ENCODE results near the gene MRPL4.
A peak's percentile ranks its signal among the peaks of the same experiment; 100 is the strongest.

The MRPL4 gene

DNA sequence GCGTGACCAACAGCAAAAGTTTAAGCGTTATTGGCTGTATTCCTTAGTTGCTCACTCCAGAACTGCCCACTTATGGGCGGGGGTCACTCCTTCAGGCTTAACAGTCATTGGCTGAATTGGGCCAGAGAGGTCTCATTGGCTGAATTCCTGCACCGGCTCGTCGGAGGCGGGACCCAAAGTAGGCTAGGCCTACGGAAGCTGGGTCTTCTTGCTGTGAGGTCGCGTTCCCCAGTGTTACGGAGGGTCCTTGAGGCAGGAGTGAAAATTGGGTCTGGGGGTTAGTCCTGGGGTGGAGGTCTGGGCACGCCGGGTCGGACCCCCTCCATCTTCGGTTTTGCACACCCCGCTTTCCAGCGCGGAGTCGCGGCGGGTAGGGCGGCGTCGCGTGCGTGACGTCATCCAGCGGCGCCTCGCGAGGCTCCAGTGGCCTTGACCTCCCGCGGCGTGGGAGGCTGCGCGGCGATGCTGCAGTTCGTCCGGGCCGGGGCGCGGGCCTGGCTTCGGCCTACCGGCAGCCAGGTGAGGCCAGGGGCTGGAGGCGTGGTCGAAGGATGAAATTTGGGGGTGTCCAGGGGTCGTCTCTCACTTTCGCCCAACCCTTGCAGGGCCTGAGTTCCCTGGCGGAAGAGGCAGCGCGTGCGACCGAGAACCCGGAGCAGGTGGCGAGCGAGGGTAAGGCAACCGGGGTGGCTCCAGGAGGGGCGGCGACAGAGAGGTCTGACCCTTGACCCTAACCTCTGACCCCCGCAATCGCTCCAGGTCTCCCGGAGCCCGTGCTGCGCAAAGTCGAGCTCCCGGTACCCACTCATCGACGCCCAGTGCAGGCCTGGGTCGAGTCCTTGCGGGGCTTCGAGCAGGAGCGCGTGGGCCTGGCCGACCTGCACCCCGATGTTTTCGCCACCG, at the start of gene MRPL4:
MRPL4 (plus strand) TSS at position 423 of the 903 bp plus-strand sequence; CDS start at position 463, 40 bp downstream.
- DNase-seq, result peak; percentile 96 to 99

DNA sequence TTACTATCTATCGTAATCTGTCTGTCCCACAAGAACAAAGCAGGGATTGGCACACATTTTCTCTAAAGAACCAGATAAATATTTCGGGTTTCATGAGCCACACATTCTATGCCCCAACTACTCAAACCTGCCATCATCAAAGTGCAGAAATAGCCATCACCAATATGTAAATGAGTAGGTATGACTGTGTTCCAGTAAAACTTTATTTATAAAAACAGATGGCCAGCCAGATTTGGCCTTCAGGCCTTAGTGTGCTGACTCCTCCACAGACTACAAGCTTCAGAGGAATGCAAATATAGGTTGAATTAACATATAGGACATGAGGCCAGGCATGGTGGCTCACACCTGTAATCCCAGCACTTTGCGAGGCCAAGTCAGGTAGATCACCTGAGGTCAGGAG, 48.3 kb upstream of the MRPL4 start:
- no peak for DNase-seq

DNA sequence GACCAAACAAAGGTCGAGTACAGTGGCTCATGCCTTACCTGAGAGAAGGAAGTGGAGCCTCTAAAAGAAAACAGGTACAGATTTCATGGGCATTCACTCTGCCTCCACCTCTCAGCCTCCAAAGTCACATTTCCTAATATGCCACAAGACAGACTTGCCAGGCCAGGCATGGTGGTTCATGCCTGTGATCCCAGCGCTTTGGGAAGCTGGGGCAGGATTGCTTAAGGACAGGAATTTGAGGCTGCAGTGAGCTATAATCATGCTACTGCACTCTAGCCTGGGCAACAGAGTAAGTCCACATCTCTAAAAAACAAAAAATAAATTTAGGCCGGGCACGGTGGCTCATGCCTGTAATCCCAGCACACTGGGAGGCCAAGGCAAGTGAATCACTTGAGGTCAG, 46.4 kb upstream of the MRPL4 start:
- DNase-seq, result no peak

DNA sequence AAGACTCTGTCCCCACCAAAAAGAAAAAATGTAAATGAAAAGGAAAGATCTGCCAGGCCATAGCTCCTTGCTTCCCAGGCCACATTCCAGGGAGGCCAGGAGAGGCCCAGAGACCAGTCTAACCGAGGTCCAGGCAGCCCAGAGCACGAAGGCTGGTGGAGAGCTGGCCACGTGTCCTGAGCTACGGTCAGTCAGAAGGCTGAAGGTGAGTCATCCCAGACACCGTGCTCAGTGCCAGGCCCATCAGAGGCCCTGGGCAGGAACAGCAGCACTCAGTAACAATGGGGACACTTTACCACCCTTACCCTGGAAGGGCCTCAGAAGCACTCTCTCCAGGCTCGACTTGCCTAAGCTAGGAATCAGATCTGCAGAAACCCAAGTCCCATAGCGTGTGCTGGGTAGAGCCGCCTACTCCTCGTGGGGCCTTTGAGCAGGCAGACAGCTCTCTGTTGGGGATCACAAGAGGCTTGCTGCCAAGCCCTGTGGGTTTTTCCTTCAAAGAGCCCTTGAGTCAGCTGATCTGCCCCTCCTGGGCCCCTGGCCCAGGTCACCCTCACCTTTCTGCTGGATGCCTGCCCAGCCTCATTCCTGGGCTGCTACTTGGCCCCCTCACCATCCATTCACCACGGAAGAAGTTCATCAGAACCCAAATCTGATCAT, 45.7 kb upstream of the MRPL4 start:
- no peak for DNase-seq

DNA sequence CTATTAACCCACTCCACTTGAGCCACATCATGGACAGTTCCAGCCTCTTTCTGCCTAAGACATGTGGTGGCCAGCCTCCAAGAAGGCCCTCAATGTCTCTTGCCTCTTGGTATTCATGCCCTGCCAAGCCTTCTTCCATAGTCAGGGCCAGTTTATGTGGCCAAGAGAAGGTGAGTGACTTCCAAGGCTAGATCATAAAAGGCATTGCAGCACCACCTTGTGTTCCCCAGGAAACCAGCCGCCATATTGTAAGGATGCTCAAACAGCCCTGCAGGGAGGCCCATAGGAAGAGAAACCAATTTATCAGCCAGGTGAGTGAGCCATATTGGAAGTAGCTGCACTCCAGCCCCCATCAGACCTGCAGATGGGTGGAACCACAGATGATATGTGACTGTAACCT, 45.0 kb upstream of the MRPL4 start:
- DNase-seq, result no peak

DNA sequence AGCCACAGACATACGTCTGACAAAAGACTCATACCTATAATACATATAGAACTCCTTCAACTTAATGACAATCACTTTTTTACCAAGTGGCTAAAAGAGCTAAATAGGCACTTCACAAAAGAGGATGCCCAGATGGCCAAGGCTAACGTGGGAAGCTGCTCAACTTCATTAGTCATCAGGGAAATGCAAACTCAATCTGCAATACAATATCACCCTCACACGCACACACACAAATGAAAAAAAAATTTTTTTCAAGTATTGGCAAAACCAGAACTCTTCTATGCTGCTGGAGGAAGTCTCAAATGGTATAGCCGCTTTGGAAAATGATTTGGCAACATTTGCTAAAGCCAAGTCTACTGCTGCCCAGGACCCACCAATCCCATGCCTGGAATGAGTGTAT, 42.7 kb upstream of the MRPL4 start:
- DNase-seq, result no peak

DNA sequence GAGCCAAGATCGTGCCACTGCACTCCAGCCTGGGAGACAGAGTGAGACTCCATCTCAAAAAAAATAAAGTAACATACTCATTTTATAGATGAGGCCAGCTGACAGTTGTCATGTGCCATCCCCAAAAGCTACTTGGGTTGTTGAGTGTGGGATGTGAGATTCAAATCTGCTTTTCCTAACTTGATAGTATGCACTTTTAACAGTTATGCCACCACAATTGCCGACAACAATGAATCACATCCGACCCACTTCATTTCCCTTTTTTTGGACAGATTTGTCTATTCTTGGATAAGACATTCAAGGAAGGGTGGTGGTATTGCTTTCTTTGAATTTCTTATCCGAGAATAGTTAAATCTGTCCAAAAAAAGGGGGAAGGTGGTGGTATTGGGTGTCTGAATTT, 41.0 kb upstream of the MRPL4 start:
- no peak for DNase-seq

DNA sequence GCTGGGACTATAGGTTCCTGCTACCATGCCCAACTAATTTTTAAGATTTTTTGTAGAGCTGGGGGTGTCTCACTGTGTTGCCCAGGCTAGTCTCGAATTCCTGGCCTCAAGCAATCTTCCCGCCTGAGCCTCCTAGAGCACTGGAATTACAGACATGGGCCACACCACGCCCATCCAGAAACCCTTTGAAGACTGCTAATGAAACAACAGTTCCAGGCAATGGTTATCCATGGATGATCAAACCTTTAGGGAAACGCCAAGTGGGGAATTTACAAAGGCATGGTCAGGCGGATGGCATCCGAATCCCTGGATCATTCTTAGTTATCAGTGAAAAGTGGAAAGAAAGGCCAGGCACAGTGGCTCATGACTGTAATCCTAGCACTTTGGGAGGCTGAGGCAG, 40.3 kb upstream of the MRPL4 start:
- DNase-seq, result no peak

DNA sequence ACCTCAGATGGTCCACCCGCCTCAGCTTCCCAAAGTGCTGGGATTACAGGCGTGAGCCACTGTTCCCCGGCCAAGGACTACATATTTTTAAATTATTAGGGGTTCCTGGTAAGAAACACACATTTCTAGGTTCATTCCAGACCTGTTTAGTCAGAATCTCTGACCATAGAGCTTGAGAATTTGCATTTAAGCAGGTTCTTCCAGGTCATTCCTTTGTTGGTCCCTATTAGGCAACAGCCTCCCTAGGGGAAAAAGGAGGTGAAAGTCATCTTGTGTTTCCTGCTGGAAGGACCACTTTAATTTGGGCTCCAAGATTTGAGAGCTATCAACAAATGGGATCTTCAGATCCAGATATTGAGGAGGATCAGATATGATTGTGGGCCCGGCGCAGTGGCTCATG, 37.2 kb upstream of the MRPL4 start:
- DNase-seq, result no peak

DNA sequence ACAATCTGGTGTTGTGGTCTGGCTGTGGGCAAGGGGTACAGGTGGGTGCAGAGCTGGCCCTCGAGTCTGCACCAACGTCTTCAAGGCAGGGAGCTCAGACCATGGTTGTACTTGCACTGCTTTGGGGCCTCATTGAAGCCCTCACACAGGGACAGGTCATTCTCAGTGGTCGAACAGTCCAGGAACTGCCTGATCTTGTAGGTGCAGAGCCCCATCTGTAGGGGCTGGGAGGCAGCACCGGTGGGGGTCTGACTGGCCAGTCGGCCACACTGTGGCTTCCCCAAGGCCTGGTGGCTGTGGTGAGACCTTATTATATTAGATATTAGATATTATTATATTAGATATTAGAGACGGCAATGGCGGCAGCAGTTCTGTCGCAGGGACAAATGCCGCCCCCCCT, 34.9 kb upstream of the MRPL4 start:
- no peak for DNase-seq

DNA sequence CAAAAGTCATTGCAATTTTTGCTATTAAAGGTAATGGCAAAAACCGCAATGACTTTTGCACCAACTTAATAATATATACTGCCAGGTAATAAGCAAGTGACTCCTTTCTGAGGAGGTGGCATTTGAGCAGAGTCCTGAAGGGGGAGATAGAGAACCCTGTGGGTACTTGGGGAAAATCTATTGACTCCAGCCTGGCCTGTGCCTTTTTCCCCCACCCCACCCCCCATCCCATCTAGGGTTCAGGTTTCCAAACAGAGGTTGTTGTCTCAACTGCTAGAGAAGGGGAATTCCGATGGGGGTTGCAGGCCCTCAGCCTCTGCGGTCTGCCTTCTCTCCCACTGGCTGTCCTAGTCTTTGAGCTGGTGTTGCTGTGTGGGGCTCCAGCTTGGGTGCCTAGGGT, 32.3 kb upstream of the MRPL4 start:
- no peak for DNase-seq

DNA sequence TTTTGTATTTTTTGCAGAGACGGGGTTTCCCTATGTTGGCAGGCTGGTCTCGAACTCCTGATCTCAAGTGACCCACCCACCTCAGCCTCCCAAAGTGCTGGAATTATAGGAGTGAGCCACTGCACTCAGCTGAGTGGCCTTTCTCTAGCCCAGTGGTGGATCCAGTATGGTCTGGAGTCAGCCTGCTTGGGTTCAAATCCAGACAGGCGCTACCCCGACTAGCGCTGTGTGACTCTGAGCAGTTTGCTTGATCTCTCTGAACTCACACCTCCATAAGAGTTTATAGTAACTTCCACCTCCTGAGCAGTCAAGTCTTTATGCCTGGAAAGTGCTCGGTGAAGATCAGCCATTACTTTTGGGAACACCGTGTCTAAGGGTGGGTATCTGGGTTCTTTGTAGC, 31.3 kb upstream of the MRPL4 start:
- no peak for DNase-seq

DNA sequence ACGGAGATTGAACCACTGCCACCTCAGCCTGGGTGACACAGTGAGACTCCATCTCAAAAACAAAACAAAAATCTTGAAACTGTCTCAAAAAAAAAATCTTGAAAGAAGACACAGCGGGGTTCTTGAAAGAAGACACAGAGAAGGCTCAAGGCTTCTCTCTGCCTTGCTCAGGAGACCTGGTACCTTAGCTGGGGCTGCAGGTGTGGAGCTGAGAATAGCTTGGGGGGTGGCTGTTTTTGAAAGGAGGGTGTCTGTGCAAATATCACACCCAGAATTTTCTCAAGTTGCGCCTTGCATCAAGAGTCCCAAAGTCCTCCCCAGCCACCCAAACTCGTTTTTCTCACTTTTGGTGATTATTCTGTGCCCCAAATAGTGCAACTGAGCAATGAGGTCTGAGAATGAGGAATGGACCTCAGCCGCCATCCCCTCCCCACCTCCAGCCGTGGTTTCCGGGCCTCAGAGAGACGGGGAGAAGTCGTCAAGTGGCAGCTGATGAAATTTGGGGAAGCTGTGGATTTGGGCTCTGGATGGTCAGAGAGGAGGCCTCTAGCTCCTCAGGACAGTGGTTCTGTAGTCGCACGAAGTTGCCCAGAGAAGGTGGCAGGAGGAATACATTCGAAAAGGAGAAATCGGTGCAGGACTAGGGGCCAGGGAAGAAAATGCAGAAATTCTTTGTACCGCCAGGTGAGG, 29.7 kb upstream of the MRPL4 start:
- DNase-seq, result no peak

DNA sequence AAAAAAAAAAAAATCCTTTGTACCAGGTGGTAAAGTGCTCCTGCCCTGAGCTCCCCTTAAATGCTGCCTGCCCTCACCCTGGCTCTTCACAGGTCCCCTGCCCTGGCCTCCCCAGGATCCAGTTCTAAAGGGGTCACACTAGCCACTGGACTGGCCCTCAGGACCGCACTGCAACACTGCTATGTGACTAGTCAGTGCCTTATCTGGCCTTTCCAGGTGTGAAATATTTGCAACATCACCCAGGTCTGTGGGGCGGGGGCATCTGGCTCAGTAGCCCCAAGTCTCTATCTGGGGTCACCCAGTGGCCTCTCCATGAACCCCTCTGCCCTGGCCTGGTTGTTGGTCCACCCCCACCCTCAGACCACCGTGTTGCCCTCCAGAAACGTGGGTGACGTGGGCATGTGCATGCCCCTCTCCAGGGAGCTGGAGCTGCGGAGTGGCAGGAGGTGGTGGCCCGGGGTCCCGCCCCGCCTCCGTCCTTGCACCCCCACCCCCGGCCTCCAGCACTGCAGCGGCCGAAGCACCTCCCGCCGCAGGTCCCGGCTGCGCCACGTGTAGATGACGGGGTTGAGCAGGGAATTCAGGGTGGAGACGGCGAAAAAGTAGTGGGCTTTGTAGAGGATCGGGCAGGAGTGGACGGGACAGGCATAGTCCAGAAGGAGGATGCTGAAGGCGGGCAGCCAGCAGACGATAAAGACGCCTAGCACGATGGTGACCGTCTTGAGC, 28.4 kb upstream of the MRPL4 start:
- DNase-seq, result no peak

DNA sequence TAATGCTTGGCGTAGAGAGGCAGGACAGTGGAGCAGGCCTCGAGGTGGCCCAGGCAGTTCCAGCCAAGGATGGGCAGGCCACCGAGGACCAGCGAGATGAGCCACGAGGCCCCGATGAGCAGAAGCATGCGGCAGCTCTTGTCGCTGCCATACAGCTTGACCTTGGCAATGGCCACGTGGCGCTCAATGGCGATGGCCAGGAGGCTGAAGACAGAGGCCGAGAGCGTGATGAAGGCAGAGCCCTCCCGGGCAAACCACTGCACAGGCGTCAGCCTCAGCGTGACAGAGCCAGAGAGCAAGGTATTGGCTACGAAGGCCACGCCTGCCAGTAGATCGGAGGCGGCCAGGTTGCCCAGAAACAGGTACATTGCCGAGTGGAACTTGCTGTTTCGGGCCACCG, 27.7 kb upstream of the MRPL4 start:
- no peak for DNase-seq

DNA sequence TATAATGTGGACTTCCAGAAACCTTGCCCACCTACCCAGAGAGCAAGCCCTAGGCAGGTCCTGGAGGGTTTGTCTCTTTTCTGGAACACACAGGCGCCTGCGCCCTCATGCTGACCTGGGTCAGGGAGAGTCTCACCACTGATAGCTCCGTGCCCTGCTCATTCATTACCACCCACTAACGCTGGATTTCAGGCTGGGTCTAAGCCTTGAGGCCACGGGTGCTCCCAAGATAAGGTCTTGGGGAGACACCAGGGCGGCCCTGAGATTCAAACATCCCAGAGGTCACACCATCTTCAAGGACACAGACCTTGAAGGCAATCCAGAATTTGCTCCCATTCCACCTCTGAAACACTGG, 26.0 kb upstream of the MRPL4 start:
- no peak for DNase-seq

DNA sequence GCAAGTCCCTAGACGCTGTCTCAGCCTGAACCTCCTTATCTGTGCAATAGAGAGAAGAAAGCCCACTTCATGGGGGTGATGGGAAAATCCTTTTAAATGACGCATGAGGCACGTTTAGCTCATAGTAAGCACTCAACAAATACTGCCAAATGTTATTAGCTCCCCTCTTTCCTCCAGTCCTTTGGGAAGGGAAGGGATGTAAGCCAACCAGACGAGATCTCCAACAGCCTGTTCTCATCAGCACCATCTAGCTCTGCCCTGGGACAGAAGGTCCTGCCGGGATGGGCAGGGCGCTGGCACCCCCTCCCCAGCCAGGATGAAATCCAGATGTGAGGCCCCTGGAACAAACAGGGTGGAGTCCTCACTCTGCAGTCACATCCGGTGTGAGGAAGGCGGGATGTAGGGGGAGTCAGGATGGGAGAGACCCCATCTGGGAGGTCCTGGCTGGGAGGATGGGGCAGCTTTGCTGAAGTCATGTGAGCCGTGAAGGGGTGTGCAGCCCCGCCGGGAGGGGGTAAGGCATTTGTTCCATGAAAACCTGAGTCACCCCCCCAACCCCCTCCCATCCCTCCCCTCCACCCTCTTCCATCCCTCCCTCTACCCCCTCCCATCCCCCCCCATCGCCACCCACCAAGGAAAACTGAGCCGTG, 25.5 kb upstream of the MRPL4 start:
- peak in 1 of 2 donors; percentile 56 for DNase-seq

DNA sequence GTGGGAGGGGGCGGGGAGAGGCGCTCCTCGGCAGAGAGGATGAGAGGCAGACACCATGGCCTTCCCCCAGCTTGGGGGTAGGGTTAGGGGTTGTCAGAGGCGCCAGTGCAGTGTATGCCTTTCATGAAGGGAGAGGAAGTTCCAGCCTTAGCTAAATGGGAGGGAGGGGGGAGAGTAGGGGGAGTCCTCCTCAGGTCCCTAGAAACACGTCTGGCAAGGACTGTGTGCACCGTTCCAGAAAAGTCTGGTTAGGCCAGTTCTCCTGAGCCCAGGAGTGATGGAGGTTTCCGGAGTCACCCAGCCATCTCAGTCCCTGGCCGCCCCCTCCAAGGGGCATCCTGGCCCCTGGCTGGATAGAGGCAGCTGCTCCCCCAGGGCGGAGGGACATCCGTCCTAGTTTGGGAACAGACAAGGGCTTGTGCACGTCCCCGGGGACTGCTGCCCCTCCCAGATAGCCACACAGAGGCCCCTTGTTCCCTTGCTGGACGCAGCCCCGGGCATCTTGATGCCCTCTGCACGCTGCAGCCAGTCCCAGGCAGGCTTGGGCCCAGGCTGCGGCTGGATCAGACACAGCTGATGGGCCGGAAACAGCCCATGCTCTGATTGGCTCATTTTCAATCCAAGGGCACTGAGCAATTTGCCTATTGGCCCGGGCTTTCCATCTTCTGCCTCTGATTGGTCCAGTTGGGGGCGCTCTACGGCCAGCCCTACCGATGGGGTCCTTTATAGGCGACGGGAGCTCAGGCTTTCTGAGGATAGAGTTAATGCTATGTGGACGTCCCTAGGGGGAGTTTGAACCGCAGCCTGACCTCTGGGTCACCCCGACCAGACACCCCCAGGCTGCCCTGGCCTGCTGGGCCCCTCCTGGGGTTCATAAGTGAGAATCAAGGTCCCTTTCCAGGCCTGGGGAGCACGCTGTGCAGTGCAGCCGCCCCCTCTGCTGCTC, 24.7 kb upstream of the MRPL4 start:
- DNase-seq, result peak; percentile 92

DNA sequence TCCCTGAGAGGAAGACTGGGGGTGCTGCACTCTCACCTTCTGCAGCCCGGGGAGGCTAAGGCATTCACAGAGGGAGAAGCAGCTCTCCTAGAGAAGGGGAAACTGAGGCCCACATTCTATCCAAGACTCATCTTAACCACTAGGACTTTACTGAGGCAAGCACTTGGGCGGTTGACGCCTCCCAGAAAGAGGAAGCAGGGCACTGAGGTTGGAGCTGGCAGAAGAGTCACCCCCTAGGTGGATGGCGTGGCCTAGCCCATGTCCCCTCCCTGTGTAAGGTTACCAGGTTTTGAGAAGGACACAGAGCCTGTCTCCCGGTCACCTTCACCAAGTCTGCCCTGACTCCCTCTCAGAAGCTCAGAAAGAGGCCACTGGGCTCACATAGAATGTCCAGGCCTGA, 23.6 kb upstream of the MRPL4 start:
- DNase-seq, result no peak

DNA sequence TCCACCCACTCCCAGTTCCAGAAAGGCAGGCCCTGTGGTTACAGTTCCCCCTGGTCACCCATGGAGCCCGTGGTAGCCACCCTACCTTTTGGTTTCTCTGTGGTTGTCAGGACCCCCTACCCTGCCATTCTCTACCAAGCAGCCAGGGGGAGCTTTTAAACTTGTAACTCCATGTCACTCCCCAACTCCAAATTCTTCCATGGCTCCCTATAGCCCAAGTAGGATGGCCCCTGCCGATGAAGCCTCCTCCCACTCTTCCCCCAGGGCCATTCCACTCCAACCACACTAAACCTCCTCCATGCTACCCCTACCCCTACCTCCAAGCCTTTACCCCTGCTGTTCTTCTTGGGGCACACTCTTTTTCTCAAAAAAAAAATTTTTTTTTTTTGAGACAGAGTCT, 23.1 kb upstream of the MRPL4 start:
- DNase-seq, result no peak

DNA sequence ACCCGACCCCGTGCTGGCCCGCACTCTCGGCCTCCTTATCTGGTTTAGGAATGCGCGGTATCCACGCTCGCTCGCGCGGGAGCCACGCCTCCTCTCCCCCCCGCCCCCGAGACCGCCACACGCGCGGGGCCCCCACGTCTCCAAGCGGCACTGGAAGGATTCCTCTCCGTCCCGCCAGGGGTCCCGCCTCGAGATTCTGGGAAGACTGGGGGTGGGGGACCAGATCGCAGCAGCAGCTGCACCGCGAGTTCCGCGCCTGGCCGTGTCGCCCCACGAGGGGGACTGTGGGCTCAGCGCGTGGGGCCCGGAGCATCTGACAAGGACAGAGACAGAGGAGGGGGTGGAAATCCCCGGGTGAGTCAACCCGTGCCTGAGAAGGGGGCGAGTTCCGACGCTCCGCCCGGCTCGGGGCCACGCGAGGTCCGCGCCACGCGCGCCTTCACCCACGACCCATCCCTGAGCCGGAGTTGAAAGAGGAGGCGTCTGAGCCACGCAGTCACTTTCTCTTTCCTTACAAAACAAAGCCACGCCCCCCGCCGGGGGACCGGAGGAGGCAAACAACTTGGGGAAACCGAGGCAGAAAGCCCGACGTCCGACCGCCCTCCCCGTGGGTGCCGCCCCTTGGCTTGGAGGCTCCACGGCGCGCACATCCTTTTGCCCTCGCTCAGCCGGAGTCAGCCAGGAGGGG, 21.7 kb upstream of the MRPL4 start:
- DNase-seq, result no peak
